Natural killer cell (primary cell): ENCODE data around the gene CACNA2D3. TPM values are rescaled to one million over a fixed set of nuclear protein-coding genes. Genes with fewer than 3 reads are reported as not detected.

Experiments
- ATAC-seq, 3 donors: fragments of 150-1000 bp in 2 of 3; fragments of 200-7000 bp in 1 of 3; cut with Tn5 transposase; 1 replicate in 1 of 3; 2 replicates in 2 of 3; pipeline ENCODE4 v1.10.0; 2021; ENCODE audit warnings: mild to moderate bottlenecking in 2 of 3, moderate library complexity in 2 of 3
- DNase-seq, 2 donors: peaks; one replicate each; pipeline versions ENCODE4 v3.0.0 to v3.0.0-alpha.2; 2013 to 2021; ENCODE audit warnings: mixed read lengths in 1 of 2
- H3K27ac ChIP-seq: one replicate; pipeline ENCODE4 v1.5.1; 2013; ENCODE audit warnings: mild to moderate bottlenecking, low read length
- H3K27me3 ChIP-seq: one replicate; pipeline ENCODE4 v1.6.1; 2013; ENCODE audit warnings: low read length; ENCODE audit not compliant: control insufficient read depth, insufficient read depth
- H3K36me3 ChIP-seq: one replicate; pipeline ENCODE4 v1.6.1; 2013; ENCODE audit warnings: low read length; ENCODE audit not compliant: control insufficient read depth, insufficient read depth
- H3K4me1 ChIP-seq: one replicate; pipeline ENCODE4 v1.6.1; 2013; ENCODE audit warnings: low read length; ENCODE audit not compliant: control insufficient read depth, insufficient read depth
- H3K4me3 ChIP-seq: one replicate; pipeline ENCODE4 v1.5.1; 2013; ENCODE audit warnings: low read length
- H3K9me3 ChIP-seq: one replicate; pipeline ENCODE4 v1.6.1; 2013; ENCODE audit warnings: low read length; ENCODE audit not compliant: control insufficient read depth, insufficient read depth
- H3K27ac Mint-ChIP-seq, 2 donors: one replicate each; pipeline ENCODE4 v1.8.0; 2022; ENCODE audit warnings: mild to moderate bottlenecking in 2 of 2, mixed read lengths in 2 of 2, moderate library complexity in 1 of 2
- H3K27me3 Mint-ChIP-seq, 2 donors: one replicate each; pipeline ENCODE4 v1.8.0; 2022; ENCODE audit warnings: low read depth in 2 of 2, mixed read lengths in 2 of 2
- H3K36me3 Mint-ChIP-seq: one replicate; pipeline ENCODE4 v1.8.0; 2022; ENCODE audit warnings: mixed read lengths
- H3K4me1 Mint-ChIP-seq, 2 donors: one replicate each; pipeline ENCODE4 v1.8.0; 2022; ENCODE audit warnings: mixed read lengths in 2 of 2
- H3K4me3 Mint-ChIP-seq: one replicate; pipeline ENCODE4 v1.8.0; 2022; ENCODE audit warnings: mild to moderate bottlenecking, moderate library complexity, mixed read lengths
- H3K9me3 Mint-ChIP-seq, 2 donors: one replicate each; pipeline ENCODE4 v1.8.0; 2022; ENCODE audit warnings: mixed read lengths in 2 of 2
- WGBS: methylation state at CpG from one replicate; pipeline ENCODE4 v1.1.7; 2013; ENCODE audit warnings: missing lambda C conversion rate; ENCODE audit not compliant: insufficient coverage; 5-methylcytosine and 5-hydroxymethylcytosine counted together
- intact Hi-C: fragments of 100-400 bp; cut with micrococcal nuclease; formaldehyde crosslinking; loops from one replicate; pipeline ENCODE4 v1.14.2; 2022
- total RNA-seq, 4 donors: library from RNA; stranded (reverse); fragments of 120-200 nt in 1 of 4; gene quantifications; one replicate each; pipeline versions ENCODE4 v1.2.3 to v1.2.4, GENCODE V29; 2013 to 2022
- TF ChIP-seq, protein P1 (sequence below): fragments of 200-600 bp; IDR thresholded peaks from one replicate; pipeline ENCODE4 v1.8.0; 2022; ENCODE audit warnings: antibody characterized with exemption

Gene CACNA2D3
- total RNA-seq, 3 donors from 2014 or later (not counting 1 experiment from before 2014, with no cell fraction given) = 0.49 TPM; not detected in 2

DNA sequence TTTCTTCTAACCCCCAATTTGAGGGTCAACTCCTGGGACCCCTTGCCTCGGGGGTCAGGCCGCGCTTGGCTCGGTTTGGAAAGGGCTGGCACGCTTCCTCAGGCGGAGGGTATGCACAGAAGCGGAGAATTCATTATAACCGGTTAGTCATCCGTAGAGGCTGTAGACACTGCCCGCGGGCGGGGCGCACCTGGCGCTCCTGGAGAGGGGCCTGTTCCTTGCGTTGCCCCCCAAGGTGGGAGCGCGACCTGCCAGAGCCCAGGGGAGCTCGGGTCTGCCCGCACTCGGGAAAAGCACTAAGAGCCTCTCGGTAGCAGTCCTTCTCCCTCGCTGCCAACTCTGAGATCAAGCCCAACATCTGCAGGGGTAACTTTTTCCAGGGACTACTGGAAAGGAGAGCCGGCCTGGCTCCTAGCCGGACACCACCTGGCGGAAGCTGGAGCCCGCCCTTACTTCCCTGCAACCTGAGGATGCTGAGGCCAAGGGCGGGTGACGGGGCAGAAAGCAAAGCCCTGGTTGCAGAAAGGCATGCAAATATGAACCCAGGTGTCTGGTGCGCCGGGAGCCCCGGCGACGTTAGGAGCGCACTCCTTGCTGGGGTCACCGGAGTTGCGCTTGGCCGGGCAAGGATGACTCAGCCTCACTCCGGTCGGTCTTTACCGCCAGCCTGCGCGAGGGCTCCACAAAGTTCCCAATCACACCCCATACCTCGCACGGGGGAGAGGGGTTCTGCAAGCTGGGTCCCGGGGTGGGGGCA lies 1.5 kb upstream of the CACNA2D3 start:
- Mint-ChIP-seq H3K9me3 (peaks cover 0 to 4% of the 10 kb centered on the region in 2 donors), H3K36me3 (no peaks in the 10 kb centered on the region)
- 5% methylated on average over 45 of the region's 45 CpGs for WGBS

GRCh38 chr3:54121414-54122323 lies 683 bp upstream of the CACNA2D3 start:
- no peak for ATAC-seq
- H3K9me3 ChIP-seq = no peaks in the 10 kb centered on the region
- Mint-ChIP-seq H3K27ac (no peak overlapping the region), H3K4me3 (no peak overlapping the region), H3K9me3 (no peaks in the 10 kb centered on the region), H3K27me3 (peaks cover 34 to 61% of the 10 kb centered on the region in 2 donors), H3K4me1 (no peaks in the 10 kb centered on the region), H3K36me3 (no peaks in the 10 kb centered on the region)
- peaks cover 21% of the 10 kb centered on the region for H3K27me3 ChIP-seq
- no peak overlapping the region for H3K27ac ChIP-seq
- intact Hi-C loops = no loop called here
- TF ChIP-seq, protein P1, sequence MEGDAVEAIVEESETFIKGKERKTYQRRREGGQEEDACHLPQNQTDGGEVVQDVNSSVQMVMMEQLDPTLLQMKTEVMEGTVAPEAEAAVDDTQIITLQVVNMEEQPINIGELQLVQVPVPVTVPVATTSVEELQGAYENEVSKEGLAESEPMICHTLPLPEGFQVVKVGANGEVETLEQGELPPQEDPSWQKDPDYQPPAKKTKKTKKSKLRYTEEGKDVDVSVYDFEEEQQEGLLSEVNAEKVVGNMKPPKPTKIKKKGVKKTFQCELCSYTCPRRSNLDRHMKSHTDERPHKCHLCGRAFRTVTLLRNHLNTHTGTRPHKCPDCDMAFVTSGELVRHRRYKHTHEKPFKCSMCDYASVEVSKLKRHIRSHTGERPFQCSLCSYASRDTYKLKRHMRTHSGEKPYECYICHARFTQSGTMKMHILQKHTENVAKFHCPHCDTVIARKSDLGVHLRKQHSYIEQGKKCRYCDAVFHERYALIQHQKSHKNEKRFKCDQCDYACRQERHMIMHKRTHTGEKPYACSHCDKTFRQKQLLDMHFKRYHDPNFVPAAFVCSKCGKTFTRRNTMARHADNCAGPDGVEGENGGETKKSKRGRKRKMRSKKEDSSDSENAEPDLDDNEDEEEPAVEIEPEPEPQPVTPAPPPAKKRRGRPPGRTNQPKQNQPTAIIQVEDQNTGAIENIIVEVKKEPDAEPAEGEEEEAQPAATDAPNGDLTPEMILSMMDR = no peak
- no peak for DNase-seq
- no peaks in the 10 kb centered on the region for H3K36me3 ChIP-seq
- no peak overlapping the region for H3K4me3 ChIP-seq
- 2% methylated on average over 107 of the region's 107 CpGs for WGBS
- no peaks in the 10 kb centered on the region for H3K4me1 ChIP-seq

More for the DNA sequence above, 1.5 kb upstream of the CACNA2D3 start:
- H3K27ac ChIP-seq = no peak overlapping the region
- no peak overlapping the region for H3K4me3 ChIP-seq
- Mint-ChIP-seq H3K27me3 (peaks cover 40 to 67% of the 10 kb centered on the region in 2 donors), H3K27ac (no peak overlapping the region), H3K4me3 (no peak overlapping the region), H3K4me1 (no peaks in the 10 kb centered on the region)
- H3K36me3 ChIP-seq = no peaks in the 10 kb centered on the region
- TF ChIP-seq, protein P1 = no peak
- H3K9me3 ChIP-seq = no peaks in the 10 kb centered on the region
- DNase-seq (no peak), ATAC-seq (no peak)
- peaks cover 20% of the 10 kb centered on the region for H3K27me3 ChIP-seq
- H3K4me1 ChIP-seq = no peaks in the 10 kb centered on the region
- intact Hi-C loops = no loop called here

GRCh38 chr3:54123003-54123775 lies 837 bp downstream of the CACNA2D3 start:
- H3K27me3 Mint-ChIP-seq = peaks cover 37 to 59% of the 10 kb centered on the region in 2 donors
- no peak overlapping the region for H3K27ac Mint-ChIP-seq
- no peaks in the 10 kb centered on the region for H3K4me1 ChIP-seq
- H3K36me3 ChIP-seq = no peaks in the 10 kb centered on the region
- no peaks in the 10 kb centered on the region for H3K4me1 Mint-ChIP-seq
- no peak overlapping the region for H3K4me3 ChIP-seq
- no peak overlapping the region for H3K4me3 Mint-ChIP-seq
- H3K27me3 ChIP-seq = peaks cover 21% of the 10 kb centered on the region
- H3K9me3 ChIP-seq = no peaks in the 10 kb centered on the region
- intact Hi-C loops = no loop called here
- TF ChIP-seq, protein P1 = no peak
- no peaks in the 10 kb centered on the region for H3K9me3 Mint-ChIP-seq
- WGBS = 5% methylated on average over 30 of the region's 32 CpGs
- no peak overlapping the region for H3K27ac ChIP-seq
- no peaks in the 10 kb centered on the region for H3K36me3 Mint-ChIP-seq
- no peak for DNase-seq
- ATAC-seq = no peak
